ENCODE data around the gene TUBG2.
"Not testable (repeated sequence)": the region's sequence is repeated elsewhere in the genome, so short reads cannot be mapped to it uniquely, and the experiment has no call there.

The TUBG2 gene

GRCh38 chr17:42623271-42623670 is 35.8 kb upstream of the TUBG2 start:
- TF ChIP-seq CTCF (IDR thresholded peaks at IDR 0.05; ENCODE audit: low read depth, low read length), result no peak
- no peak for DNase-seq (ENCODE audit: extremely low read depth, low read depth)

- TF ChIP-seq CTCF (IDR thresholded peaks at IDR 0.05; ENCODE audit: low read depth, low read length), result no peak
- no peak for DNase-seq (ENCODE audit: extremely low read depth, low read depth)
These were observed 35.1 kb upstream of the TUBG2 start for GRCh38 chr17:42623732-42624596.

GRCh38 chr17:42627032-42627764 is 31.9 kb upstream of the TUBG2 start:
- not testable (repeated sequence) for DNase-seq (ENCODE audit: extremely low read depth, low read depth)

GRCh38 chr17:42629411-42630009 is 29.6 kb upstream of the TUBG2 start:
- TF ChIP-seq CTCF (IDR thresholded peaks at IDR 0.05; ENCODE audit: low read depth, low read length), result no peak
- DNase-seq (ENCODE audit: extremely low read depth, low read depth), result no peak

DNA sequence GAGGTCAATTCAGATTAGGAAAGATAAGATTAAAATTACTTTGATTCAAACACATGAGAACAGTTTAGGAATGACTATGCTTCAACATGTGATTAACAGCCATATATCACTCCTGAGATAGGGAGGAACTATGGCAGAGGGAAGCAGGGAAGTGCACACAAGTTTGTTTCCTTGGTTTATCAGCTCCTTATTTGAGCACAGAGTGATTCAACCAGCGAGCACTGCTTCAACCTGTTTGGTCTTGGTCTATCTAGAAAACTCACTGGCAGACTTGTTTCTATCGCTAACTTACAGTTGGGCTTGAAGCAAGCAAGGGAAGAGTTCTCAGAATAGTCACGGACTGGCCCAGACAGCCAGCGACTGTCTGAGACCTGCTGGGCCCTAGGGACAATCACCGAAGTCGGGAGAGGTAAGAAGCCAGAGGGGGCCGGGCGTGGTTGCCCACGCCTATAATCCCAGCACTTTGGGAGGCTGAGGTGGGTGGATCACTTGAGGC is 26.1 kb upstream of the TUBG2 start:
- TF ChIP-seq CTCF (IDR thresholded peaks at IDR 0.05; ENCODE audit: low read depth, low read length), result no peak
- no peak for DNase-seq (ENCODE audit: extremely low read depth, low read depth)

GRCh38 chr17:42639525-42640113 is 19.5 kb upstream of the TUBG2 start:
- no peak for TF ChIP-seq CTCF (IDR thresholded peaks at IDR 0.05; ENCODE audit: low read depth, low read length)
- DNase-seq (ENCODE audit: extremely low read depth, low read depth), result no peak

DNA sequence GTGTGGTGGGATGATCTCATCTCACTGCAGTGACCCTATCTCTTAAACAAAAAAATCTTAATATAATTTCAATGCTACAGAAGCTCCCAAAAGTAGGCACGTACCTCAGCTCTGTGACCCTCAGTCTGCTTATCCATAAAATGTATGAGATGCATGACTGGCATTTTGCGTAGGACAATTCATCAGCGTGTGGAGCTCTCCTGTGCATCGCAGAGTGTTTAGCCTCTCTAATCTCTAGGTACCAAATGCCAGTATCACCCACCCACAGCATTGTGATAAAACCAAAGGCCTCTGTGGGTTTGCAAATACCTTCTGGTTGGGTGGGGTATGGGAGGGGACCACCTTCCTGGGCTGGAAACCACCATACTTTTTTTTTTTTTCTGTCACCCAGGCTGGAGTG is 19.0 kb upstream of the TUBG2 start:
- no peak for DNase-seq (ENCODE audit: extremely low read depth, low read depth)

More for the DNA sequence above, 19.0 kb upstream of the TUBG2 start:
- no peak for TF ChIP-seq CTCF (IDR thresholded peaks at IDR 0.05; ENCODE audit: low read depth, low read length)

All from AG09319 (cell line).